Spleen (tissue), 7 donors: Measurements from ENCODE around the gene ACP4.

Experiments used
- POLR2A ChIP-seq, 3 donors: fragments of 450-650 bp; IDR thresholded peaks; one replicate each; pipeline ENCODE4 v1.5.1; 2017; ENCODE audit warnings: antibody characterized with exemption in 3 of 3, mild to moderate bottlenecking in 1 of 3
- POLR2AphosphoS5 ChIP-seq, 3 donors: sonication (generic); formaldehyde crosslinking; IDR thresholded peaks; one replicate each; pipeline ENCODE4 v1.5.1; 2017; ENCODE audit warnings: antibody characterized with exemption in 3 of 3
- TF ChIP-seq, protein P1 (sequence below), 11 experiments: fragments of 200-600 bp in 7 of 11; fragments of 450-650 bp in 4 of 11; sonication (generic) in 4 of 11; IDR thresholded peaks in 8 of 11; conservative IDR thresholded peaks in 3 of 11; 1 replicate in 7 of 11; 2 replicates in 4 of 11; pipeline versions ENCODE4 v1.4.0 to v1.8.0; 2016 to 2021; ENCODE audit warnings: antibody characterized with exemption in 11 of 11, inconsistent platforms in 4 of 11, mild to moderate bottlenecking in 1 of 11
- donor health status: DM: no; HTN: no; CAD: no; lungs with moderate emphysema.
- donor health status: DM: no; HTN: no; CAD: no.
- donor health status: DM: no; HTN: no; CAD: no.

DNA sequence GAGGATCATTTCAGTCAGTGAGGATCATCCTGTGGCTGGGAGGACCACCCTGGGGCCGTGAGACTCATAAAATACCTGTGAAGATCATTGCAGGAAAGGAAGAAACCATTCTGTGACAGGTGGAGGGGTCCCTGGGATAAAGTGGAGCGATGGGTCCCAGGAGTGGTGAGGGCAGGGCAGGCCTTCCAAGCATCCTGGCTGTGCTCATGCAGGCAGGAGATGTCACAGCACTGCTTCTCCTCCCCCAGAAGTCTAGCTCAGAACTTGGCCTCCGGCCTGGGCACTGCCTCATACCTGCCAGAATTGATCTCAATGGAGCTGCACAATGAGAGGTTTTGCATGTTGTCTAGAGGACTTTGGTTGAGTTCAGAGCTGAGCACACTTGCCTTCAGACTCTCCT is 22.3 kb downstream of the ACP4 start:
- TF ChIP-seq, protein P1, sequence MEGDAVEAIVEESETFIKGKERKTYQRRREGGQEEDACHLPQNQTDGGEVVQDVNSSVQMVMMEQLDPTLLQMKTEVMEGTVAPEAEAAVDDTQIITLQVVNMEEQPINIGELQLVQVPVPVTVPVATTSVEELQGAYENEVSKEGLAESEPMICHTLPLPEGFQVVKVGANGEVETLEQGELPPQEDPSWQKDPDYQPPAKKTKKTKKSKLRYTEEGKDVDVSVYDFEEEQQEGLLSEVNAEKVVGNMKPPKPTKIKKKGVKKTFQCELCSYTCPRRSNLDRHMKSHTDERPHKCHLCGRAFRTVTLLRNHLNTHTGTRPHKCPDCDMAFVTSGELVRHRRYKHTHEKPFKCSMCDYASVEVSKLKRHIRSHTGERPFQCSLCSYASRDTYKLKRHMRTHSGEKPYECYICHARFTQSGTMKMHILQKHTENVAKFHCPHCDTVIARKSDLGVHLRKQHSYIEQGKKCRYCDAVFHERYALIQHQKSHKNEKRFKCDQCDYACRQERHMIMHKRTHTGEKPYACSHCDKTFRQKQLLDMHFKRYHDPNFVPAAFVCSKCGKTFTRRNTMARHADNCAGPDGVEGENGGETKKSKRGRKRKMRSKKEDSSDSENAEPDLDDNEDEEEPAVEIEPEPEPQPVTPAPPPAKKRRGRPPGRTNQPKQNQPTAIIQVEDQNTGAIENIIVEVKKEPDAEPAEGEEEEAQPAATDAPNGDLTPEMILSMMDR (IDR thresholded peaks at IDR 0.05 in 8 of 11, conservative IDR thresholded peaks at IDR 0.05 in 3 of 11), result no peak
- TF ChIP-seq POLR2AphosphoS5 (IDR thresholded peaks at IDR 0.05), result no peak
- no peak for TF ChIP-seq POLR2A (IDR thresholded peaks at IDR 0.05)
